ENCODE data around the gene MAGI1. TPM values are rescaled to one million over a fixed set of nuclear protein-coding genes. Genes with fewer than 3 reads are reported as not detected.

MAGI1 gene
- total RNA-seq, 1 donor from 2014 or later, result 49.8 TPM

DNA sequence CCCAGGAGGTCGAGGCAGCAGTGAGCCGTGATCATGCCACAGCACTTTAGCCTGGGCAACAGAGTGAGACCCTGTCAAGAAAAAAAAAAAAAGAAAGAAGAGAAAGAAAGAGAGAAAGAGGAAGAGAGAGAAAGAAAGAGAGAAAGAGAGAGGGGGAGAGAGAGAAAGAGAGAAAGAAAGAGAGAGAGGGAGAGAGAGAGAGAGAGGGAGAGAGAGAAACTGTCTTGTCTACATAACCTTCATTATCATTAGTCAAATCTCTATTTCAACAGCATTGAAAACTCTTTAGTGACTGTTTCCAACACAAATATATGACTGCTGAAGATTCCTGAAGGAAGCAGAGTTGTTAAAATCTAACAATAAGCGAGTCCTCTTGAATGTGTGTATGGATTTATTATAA, 304.3 kb downstream of the MAGI1 start:
- TF ChIP-seq, protein P1, sequence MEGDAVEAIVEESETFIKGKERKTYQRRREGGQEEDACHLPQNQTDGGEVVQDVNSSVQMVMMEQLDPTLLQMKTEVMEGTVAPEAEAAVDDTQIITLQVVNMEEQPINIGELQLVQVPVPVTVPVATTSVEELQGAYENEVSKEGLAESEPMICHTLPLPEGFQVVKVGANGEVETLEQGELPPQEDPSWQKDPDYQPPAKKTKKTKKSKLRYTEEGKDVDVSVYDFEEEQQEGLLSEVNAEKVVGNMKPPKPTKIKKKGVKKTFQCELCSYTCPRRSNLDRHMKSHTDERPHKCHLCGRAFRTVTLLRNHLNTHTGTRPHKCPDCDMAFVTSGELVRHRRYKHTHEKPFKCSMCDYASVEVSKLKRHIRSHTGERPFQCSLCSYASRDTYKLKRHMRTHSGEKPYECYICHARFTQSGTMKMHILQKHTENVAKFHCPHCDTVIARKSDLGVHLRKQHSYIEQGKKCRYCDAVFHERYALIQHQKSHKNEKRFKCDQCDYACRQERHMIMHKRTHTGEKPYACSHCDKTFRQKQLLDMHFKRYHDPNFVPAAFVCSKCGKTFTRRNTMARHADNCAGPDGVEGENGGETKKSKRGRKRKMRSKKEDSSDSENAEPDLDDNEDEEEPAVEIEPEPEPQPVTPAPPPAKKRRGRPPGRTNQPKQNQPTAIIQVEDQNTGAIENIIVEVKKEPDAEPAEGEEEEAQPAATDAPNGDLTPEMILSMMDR (conservative IDR thresholded peaks at IDR 0.05), result no peak
- no peak for DNase-seq (ENCODE audit: low read depth, low spot score)
- no peak overlapping the region for H3K27ac Mint-ChIP-seq (ENCODE audit: unreplicated experiment)
- no peaks in the 10 kb centered on the region for H3K27me3 Mint-ChIP-seq (ENCODE audit: low read depth)
- H3K36me3 Mint-ChIP-seq (ENCODE audit: low read depth), result no peaks in the 10 kb centered on the region
- H3K4me1 Mint-ChIP-seq, result peaks cover 15% of the 10 kb centered on the region
- H3K9me3 Mint-ChIP-seq, result no peaks in the 10 kb centered on the region
- H3K4me3 Mint-ChIP-seq, result no peak overlapping the region

DNA sequence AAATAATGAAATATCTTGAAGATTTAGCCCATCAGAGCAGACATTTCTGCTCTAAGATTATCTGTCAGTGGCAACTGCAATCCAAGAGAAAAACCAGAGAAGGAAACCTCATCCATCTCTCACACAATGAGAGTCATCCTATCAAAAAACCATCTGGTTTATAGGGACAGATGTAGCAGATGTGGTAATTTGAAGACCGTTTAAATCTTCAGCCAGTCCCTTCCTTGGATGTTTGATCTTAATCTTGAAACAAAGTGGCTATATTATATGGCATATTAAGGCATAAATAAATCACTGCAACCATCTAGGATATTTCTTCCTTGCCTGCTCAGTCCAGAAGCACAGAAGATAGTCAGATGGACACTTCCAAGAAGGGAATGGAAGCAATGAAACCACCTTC, 305.3 kb downstream of the MAGI1 start:
- H3K4me3 Mint-ChIP-seq, result no peak overlapping the region
- H3K36me3 Mint-ChIP-seq (ENCODE audit: low read depth), result no peaks in the 10 kb centered on the region
- no peak for DNase-seq (ENCODE audit: low read depth, low spot score)
- TF ChIP-seq, protein P1 (conservative IDR thresholded peaks at IDR 0.05), result no peak
- H3K27me3 Mint-ChIP-seq (ENCODE audit: low read depth), result no peaks in the 10 kb centered on the region
- peaks cover 13% of the 10 kb centered on the region for H3K4me1 Mint-ChIP-seq
- no peaks in the 10 kb centered on the region for H3K9me3 Mint-ChIP-seq
- no peak overlapping the region for H3K27ac Mint-ChIP-seq (ENCODE audit: unreplicated experiment)

DNA sequence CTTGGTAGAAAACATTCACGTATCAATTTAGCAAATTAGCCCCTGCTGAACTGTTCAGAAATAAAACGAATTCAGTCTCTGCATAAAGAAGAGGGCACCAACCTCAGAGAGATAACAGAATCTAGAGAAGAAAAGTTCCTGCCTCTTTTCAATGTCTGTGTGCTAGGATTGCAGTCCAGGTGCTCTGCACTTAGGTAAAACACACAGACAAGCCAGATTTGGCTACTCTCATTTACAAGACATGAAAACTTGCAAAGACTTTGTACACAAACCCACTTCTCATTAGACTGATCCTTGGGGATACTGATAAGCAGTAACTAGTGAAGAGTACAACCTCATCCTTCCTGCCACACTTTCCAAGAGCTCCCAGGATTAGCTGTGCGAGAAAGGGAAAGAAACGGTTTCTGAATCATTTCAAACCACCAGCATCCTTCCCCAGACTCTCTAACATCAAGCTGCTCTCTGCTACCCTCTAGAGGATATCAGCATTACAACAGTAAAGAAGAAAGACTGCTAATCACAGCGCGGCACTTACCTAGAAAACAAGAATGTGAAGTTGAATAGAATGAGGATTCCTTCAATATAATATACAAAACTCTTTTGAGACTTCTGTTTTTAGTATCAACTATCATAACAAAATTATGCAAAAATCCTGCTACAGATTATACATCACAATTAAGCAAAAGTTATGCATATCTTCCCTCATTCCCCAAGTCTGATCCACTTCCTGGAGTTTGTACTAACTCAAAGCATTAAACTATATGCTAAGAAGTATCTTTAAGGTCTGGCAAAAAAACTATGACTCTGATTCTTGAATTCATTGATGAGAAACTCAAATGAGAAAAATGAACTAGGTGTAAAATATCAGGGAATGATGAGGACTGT, 306.4 kb downstream of the MAGI1 start:
- H3K36me3 Mint-ChIP-seq (ENCODE audit: low read depth), result no peaks in the 10 kb centered on the region
- TF ChIP-seq, protein P1 (conservative IDR thresholded peaks at IDR 0.05), result peak; percentile 86
- H3K4me1 Mint-ChIP-seq, result peaks cover 23% of the 10 kb centered on the region
- no peaks in the 10 kb centered on the region for H3K27me3 Mint-ChIP-seq (ENCODE audit: low read depth)
- H3K4me3 Mint-ChIP-seq, result no peak overlapping the region
- H3K27ac Mint-ChIP-seq (ENCODE audit: unreplicated experiment), result no peak overlapping the region
- peak; percentile 18 for DNase-seq (ENCODE audit: low read depth, low spot score)
- H3K9me3 Mint-ChIP-seq, result no peaks in the 10 kb centered on the region

DNA sequence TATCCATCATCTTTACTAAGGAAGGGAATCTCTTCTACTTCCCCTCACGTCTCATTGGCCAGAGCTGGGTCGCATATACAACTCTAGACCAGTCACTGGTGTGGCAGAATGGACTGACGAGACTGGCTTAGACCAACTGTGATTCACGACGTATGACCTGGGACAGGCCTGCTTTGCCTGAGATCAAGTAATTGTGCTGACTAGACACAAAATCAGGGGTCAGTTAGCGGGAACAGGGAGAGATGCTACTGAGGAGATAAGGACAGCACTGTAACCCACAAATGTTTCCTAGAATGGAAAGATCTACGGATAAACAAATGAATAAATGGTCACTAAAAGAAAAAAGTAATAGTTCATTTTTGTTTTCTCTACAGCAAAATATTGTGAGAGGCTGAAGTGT, 308.3 kb downstream of the MAGI1 start:
- Mint-ChIP-seq H3K4me3 (no peak overlapping the region), H3K4me1 (peaks cover 23% of the 10 kb centered on the region), H3K27ac (ENCODE audit: unreplicated experiment) (no peak overlapping the region), H3K9me3 (no peaks in the 10 kb centered on the region), H3K27me3 (ENCODE audit: low read depth) (no peaks in the 10 kb centered on the region), H3K36me3 (ENCODE audit: low read depth) (no peaks in the 10 kb centered on the region)
- no peak for DNase-seq (ENCODE audit: low read depth, low spot score)
- TF ChIP-seq, protein P1 (conservative IDR thresholded peaks at IDR 0.05), result no peak

DNA sequence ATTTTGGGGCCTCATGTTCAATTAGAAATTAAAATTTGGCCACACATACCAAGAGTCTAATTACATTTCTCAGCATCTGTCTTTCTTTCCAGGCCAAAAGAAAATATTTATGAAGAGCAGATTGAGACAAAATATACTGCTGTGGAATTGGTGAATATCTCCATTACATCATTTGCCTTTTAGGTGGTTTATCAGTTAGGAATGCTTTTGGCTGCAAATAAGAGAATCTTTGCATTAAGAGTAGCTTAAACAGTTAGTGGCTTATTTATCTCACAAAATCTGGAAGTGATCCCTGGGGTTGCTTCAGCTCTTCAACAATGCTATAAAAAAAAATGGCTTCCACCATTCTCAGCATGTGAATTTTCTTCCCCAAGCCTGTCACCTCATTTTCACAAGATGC, 308.7 kb downstream of the MAGI1 start:
- no peak overlapping the region for H3K4me3 Mint-ChIP-seq
- no peaks in the 10 kb centered on the region for H3K9me3 Mint-ChIP-seq
- H3K27ac Mint-ChIP-seq (ENCODE audit: unreplicated experiment), result no peak overlapping the region
- H3K4me1 Mint-ChIP-seq, result peaks cover 23% of the 10 kb centered on the region
- DNase-seq (ENCODE audit: low read depth, low spot score), result no peak
- no peaks in the 10 kb centered on the region for H3K36me3 Mint-ChIP-seq (ENCODE audit: low read depth)
- no peaks in the 10 kb centered on the region for H3K27me3 Mint-ChIP-seq (ENCODE audit: low read depth)
- TF ChIP-seq, protein P1 (conservative IDR thresholded peaks at IDR 0.05), result no peak

Data from neural crest cell (in vitro differentiated cells).